SK-N-SH treated with all-trans-retinoic acid at 6 μM for 48 hours (cell line): Measurements from ENCODE around the gene KIAA1549.

Experiments
- ATAC-seq: fragments of 200-7000 bp; cut with Tn5 transposase; 3 replicates; pipeline ENCODE4 v1.9.1; 2020; ENCODE audit warnings: mild to moderate bottlenecking, moderate library complexity
- ARNTL ChIP-seq: fragments of 450-650 bp; formaldehyde crosslinking; IDR thresholded peaks from 2 replicates; pipeline ENCODE4 v1.5.0; 2020; ENCODE audit warnings: low read depth, mild to moderate bottlenecking, moderate library complexity, borderline replicate concordance
- BACH2 ChIP-seq: fragments of 250-450 bp; sonication (Bioruptor Pico); IDR thresholded peaks from 2 replicates; pipeline ENCODE4 v1.9.0; 2021; ENCODE audit warnings: mild to moderate bottlenecking, borderline replicate concordance
- ESRRG ChIP-seq: fragments of 250-450 bp; sonication (Bioruptor Pico); IDR thresholded peaks from 2 replicates; pipeline ENCODE4 v1.6.1; 2021; ENCODE audit warnings: mild to moderate bottlenecking
- GLIS3 ChIP-seq: fragments of 250-450 bp; sonication (Bioruptor Pico); IDR thresholded peaks from 2 replicates; pipeline ENCODE4 v1.5.0; 2020; ENCODE audit warnings: mild to moderate bottlenecking, moderate library complexity
- ISL1 ChIP-seq: fragments of 250-450 bp; sonication (Bioruptor Pico); IDR thresholded peaks from 2 replicates; pipeline ENCODE4 v2.1.2; 2022; ENCODE audit warnings: mild to moderate bottlenecking, moderate library complexity
- OSR1 ChIP-seq: fragments of 250-450 bp; sonication (Bioruptor Pico); IDR thresholded peaks from 2 replicates; pipeline ENCODE4 v1.8.0; 2022; ENCODE audit warnings: moderate library complexity, mild to moderate bottlenecking, inconsistent platforms
- PPARA ChIP-seq: fragments of 250-450 bp; sonication (Bioruptor Pico); IDR thresholded peaks from 2 replicates; pipeline ENCODE4 v1.5.0; 2020; ENCODE audit warnings: mild to moderate bottlenecking, borderline replicate concordance
- RARB ChIP-seq: fragments of 250-450 bp; sonication (Bioruptor Pico); IDR thresholded peaks from 2 replicates; pipeline ENCODE4 v1.8.0; 2021; ENCODE audit warnings: mild to moderate bottlenecking, moderate library complexity
- SNAI2 ChIP-seq: fragments of 250-450 bp; sonication (Bioruptor Pico); IDR thresholded peaks from 2 replicates; pipeline ENCODE4 v1.5.0; 2020; ENCODE audit warnings: mild to moderate bottlenecking, moderate library complexity
- TCF4 ChIP-seq: fragments of 250-450 bp; sonication (Bioruptor Pico); IDR thresholded peaks from 2 replicates; pipeline ENCODE4 v1.8.0; 2021; ENCODE audit warnings: mild to moderate bottlenecking, moderate library complexity, borderline replicate concordance
- TOX ChIP-seq: fragments of 250-450 bp; sonication (Bioruptor Pico); IDR thresholded peaks from 2 replicates; pipeline ENCODE4 v1.8.0; 2021; ENCODE audit warnings: mild to moderate bottlenecking, moderate library complexity, borderline replicate concordance
- ZC3H10 ChIP-seq: fragments of 250-450 bp; sonication (Bioruptor Pico); IDR thresholded peaks from 2 replicates; pipeline ENCODE4 v1.5.1; 2021; ENCODE audit warnings: mild to moderate bottlenecking, moderate library complexity
- ZFP30 ChIP-seq: fragments of 450-650 bp; formaldehyde crosslinking; IDR thresholded peaks from 2 replicates; pipeline ENCODE4 v1.5.0; 2022; ENCODE audit warnings: mild to moderate bottlenecking, moderate library complexity
- ZNF565 ChIP-seq: fragments of 450-650 bp; formaldehyde crosslinking; conservative IDR thresholded peaks from 2 replicates; pipeline ENCODE4 v1.5.0; 2020; ENCODE audit warnings: low read depth, mild to moderate bottlenecking, moderate library complexity
- ZNF70 ChIP-seq: fragments of 450-650 bp; formaldehyde crosslinking; IDR thresholded peaks from 2 replicates; pipeline ENCODE4 v1.5.0; 2020; ENCODE audit warnings: mild to moderate bottlenecking, moderate library complexity
- ZNF8 ChIP-seq: fragments of 450-650 bp; formaldehyde crosslinking; IDR thresholded peaks from 2 replicates; pipeline ENCODE4 v1.5.0; 2020; ENCODE audit warnings: mild to moderate bottlenecking, moderate library complexity
- TF ChIP-seq, protein P1 (sequence below): fragments of 250-450 bp; sonication (Bioruptor Pico); IDR thresholded peaks from 2 replicates; pipeline ENCODE4 v1.8.0; 2020; ENCODE audit warnings: mild to moderate bottlenecking, moderate library complexity, borderline replicate concordance
- TF ChIP-seq, protein P2 (sequence below): fragments of 250-450 bp; sonication (Bioruptor Pico); IDR thresholded peaks from 2 replicates; pipeline ENCODE4 v1.5.1; 2020; ENCODE audit warnings: low read depth, mild to moderate bottlenecking, moderate library complexity
- TF ChIP-seq, protein P3 (sequence below): fragments of 250-450 bp; sonication (Bioruptor Pico); IDR thresholded peaks from 2 replicates; pipeline ENCODE4 v1.8.0; 2021; ENCODE audit warnings: low read depth, mild to moderate bottlenecking, moderate library complexity, borderline replicate concordance
- TF ChIP-seq, protein P4 (sequence below): fragments of 250-450 bp; sonication (Bioruptor Pico); IDR thresholded peaks from 2 replicates; pipeline ENCODE4 v1.5.1; 2021; ENCODE audit warnings: mild to moderate bottlenecking, moderate library complexity
- TF ChIP-seq, protein P5 (sequence below): fragments of 250-450 bp; sonication (Bioruptor Pico); IDR thresholded peaks from 2 replicates; pipeline ENCODE4 v1.5.0; 2020; ENCODE audit warnings: mild to moderate bottlenecking, moderate library complexity

Gene KIAA1549

DNA sequence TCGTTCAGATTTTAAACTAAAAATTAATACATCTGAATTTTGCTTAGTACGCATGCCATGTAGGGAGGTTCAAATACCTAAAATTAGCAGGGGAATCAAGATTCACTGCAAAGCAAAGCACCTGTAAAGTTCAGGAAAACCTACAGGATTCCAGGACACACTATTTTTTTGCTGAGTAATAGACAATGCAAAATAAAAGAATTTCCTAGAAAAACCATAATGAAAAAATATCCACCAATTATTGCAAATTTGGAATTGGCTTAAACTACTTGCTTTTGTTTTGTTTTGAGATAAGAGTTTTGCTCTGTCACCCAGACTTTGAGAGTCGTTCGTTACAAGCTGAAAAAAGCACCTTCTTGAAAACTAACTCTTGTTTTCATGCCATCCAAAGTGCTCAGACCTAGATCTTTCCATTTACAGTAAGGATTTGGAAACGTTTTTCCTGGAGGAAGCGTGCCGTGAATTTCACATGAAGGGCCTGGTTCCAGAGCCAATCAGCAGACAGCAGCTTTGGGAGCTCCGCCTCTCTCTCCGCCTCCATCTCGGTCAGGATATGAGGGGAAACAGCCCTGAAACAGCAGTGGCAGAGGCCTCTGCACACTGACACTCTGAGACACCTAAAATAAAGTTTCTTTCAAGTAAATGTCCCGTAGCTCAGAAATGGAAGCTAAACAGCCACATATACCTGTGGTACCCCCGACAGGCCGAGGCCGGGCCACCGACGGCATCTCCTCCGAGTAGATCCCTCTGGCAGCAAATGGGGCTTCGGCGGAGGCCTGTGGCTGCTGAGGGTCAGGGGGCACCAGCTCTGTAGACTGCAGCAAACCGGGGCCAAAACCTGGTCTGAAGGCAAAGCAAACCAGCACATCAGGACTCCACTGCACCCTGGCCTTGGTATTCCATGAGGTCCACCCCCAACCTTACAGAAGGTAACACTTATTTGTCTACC is 137.3 kb downstream of the KIAA1549 start:
- no peak for ATAC-seq
- TF ChIP-seq, protein P1, sequence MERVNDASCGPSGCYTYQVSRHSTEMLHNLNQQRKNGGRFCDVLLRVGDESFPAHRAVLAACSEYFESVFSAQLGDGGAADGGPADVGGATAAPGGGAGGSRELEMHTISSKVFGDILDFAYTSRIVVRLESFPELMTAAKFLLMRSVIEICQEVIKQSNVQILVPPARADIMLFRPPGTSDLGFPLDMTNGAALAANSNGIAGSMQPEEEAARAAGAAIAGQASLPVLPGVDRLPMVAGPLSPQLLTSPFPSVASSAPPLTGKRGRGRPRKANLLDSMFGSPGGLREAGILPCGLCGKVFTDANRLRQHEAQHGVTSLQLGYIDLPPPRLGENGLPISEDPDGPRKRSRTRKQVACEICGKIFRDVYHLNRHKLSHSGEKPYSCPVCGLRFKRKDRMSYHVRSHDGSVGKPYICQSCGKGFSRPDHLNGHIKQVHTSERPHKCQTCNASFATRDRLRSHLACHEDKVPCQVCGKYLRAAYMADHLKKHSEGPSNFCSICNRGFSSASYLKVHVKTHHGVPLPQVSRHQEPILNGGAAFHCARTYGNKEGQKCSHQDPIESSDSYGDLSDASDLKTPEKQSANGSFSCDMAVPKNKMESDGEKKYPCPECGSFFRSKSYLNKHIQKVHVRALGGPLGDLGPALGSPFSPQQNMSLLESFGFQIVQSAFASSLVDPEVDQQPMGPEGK (CRISPR knock-in tag): no peak
- no peak for TF ChIP-seq ESRRG (CRISPR knock-in tag)
- TF ChIP-seq RARB: no peak
- TF ChIP-seq ZC3H10 (CRISPR knock-in tag): no peak
- TF ChIP-seq ZNF8 (CRISPR knock-in tag): no peak
- TF ChIP-seq TCF4: no peak
- TF ChIP-seq ARNTL (CRISPR knock-in tag): no peak
- TF ChIP-seq, protein P2, sequence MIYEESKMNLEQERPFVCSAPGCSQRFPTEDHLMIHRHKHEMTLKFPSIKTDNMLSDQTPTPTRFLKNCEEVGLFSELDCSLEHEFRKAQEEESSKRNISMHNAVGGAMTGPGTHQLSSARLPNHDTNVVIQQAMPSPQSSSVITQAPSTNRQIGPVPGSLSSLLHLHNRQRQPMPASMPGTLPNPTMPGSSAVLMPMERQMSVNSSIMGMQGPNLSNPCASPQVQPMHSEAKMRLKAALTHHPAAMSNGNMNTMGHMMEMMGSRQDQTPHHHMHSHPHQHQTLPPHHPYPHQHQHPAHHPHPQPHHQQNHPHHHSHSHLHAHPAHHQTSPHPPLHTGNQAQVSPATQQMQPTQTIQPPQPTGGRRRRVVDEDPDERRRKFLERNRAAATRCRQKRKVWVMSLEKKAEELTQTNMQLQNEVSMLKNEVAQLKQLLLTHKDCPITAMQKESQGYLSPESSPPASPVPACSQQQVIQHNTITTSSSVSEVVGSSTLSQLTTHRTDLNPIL (CRISPR knock-in tag): no peak
- no peak for TF ChIP-seq OSR1 (CRISPR knock-in tag)
- TF ChIP-seq BACH2: no peak
- TF ChIP-seq, protein P3, sequence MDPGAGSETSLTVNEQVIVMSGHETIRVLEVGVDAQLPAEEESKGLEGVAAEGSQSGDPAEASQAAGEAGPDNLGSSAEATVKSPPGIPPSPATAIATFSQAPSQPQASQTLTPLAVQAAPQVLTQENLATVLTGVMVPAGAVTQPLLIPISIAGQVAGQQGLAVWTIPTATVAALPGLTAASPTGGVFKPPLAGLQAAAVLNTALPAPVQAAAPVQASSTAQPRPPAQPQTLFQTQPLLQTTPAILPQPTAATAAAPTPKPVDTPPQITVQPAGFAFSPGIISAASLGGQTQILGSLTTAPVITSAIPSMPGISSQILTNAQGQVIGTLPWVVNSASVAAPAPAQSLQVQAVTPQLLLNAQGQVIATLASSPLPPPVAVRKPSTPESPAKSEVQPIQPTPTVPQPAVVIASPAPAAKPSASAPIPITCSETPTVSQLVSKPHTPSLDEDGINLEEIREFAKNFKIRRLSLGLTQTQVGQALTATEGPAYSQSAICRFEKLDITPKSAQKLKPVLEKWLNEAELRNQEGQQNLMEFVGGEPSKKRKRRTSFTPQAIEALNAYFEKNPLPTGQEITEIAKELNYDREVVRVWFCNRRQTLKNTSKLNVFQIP (CRISPR knock-in tag): no peak
- TF ChIP-seq PPARA (CRISPR knock-in tag): no peak
- TF ChIP-seq, protein P4, sequence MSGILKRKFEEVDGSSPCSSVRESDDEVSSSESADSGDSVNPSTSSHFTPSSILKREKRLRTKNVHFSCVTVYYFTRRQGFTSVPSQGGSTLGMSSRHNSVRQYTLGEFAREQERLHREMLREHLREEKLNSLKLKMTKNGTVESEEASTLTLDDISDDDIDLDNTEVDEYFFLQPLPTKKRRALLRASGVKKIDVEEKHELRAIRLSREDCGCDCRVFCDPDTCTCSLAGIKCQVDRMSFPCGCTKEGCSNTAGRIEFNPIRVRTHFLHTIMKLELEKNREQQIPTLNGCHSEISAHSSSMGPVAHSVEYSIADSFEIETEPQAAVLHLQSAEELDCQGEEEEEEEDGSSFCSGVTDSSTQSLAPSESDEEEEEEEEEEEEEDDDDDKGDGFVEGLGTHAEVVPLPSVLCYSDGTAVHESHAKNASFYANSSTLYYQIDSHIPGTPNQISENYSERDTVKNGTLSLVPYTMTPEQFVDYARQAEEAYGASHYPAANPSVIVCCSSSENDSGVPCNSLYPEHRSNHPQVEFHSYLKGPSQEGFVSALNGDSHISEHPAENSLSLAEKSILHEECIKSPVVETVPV (CRISPR knock-in tag): no peak
- TF ChIP-seq, protein P5, sequence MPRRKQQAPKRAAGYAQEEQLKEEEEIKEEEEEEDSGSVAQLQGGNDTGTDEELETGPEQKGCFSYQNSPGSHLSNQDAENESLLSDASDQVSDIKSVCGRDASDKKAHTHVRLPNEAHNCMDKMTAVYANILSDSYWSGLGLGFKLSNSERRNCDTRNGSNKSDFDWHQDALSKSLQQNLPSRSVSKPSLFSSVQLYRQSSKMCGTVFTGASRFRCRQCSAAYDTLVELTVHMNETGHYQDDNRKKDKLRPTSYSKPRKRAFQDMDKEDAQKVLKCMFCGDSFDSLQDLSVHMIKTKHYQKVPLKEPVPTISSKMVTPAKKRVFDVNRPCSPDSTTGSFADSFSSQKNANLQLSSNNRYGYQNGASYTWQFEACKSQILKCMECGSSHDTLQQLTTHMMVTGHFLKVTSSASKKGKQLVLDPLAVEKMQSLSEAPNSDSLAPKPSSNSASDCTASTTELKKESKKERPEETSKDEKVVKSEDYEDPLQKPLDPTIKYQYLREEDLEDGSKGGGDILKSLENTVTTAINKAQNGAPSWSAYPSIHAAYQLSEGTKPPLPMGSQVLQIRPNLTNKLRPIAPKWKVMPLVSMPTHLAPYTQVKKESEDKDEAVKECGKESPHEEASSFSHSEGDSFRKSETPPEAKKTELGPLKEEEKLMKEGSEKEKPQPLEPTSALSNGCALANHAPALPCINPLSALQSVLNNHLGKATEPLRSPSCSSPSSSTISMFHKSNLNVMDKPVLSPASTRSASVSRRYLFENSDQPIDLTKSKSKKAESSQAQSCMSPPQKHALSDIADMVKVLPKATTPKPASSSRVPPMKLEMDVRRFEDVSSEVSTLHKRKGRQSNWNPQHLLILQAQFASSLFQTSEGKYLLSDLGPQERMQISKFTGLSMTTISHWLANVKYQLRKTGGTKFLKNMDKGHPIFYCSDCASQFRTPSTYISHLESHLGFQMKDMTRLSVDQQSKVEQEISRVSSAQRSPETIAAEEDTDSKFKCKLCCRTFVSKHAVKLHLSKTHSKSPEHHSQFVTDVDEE (CRISPR knock-in tag): no peak
- no peak for TF ChIP-seq ZNF70 (CRISPR knock-in tag)
- no peak for TF ChIP-seq GLIS3 (CRISPR knock-in tag)
- TF ChIP-seq ZNF565 (CRISPR knock-in tag): no peak
- TF ChIP-seq TOX: no peak

DNA sequence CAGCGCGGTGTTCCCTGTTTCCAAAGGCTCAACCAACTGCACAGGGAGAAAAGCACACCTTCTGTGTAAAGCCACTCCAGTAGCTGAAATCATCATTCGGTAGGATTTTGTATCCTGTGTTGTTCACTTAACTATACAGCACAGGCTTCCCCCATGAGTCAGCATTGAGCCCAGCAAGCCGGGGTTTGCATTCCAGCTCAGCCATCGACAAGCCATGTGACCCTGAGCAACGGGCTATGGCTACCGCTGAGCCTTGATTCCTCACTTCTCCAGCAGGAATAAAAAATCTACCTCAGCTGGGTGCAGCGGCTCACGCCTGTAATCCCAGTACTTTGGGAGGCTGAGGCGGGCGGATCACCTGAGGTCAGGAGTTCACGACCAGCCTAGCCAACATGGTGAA is 139.1 kb downstream of the KIAA1549 start:
- peak; percentile 98 for ATAC-seq
- no peak for TF ChIP-seq ZFP30 (CRISPR knock-in tag)
- no peak for TF ChIP-seq SNAI2 (CRISPR knock-in tag)
- TF ChIP-seq ZC3H10 (CRISPR knock-in tag): no peak
- TF ChIP-seq ISL1: no peak
- TF ChIP-seq TCF4: no peak
- TF ChIP-seq, protein P4 (CRISPR knock-in tag): no peak
- TF ChIP-seq GLIS3 (CRISPR knock-in tag): no peak
- TF ChIP-seq, protein P3 (CRISPR knock-in tag): no peak
- TF ChIP-seq, protein P2 (CRISPR knock-in tag): no peak
- no peak for TF ChIP-seq RARB
- TF ChIP-seq ZNF8 (CRISPR knock-in tag): no peak
- TF ChIP-seq, protein P5 (CRISPR knock-in tag): no peak
